ENCODE measurements around the gene AMIGO3. TPM values are rescaled to one million over a fixed set of nuclear protein-coding genes. Genes with fewer than 3 reads are reported as not detected.

Gene AMIGO3
- total RNA-seq, 2 donors from 2014 or later = 1.4 to 12.4 TPM

GRCh38 chr3:49670940-49671290 lies 48.6 kb downstream of the AMIGO3 start:
- TF ChIP-seq, protein P1, sequence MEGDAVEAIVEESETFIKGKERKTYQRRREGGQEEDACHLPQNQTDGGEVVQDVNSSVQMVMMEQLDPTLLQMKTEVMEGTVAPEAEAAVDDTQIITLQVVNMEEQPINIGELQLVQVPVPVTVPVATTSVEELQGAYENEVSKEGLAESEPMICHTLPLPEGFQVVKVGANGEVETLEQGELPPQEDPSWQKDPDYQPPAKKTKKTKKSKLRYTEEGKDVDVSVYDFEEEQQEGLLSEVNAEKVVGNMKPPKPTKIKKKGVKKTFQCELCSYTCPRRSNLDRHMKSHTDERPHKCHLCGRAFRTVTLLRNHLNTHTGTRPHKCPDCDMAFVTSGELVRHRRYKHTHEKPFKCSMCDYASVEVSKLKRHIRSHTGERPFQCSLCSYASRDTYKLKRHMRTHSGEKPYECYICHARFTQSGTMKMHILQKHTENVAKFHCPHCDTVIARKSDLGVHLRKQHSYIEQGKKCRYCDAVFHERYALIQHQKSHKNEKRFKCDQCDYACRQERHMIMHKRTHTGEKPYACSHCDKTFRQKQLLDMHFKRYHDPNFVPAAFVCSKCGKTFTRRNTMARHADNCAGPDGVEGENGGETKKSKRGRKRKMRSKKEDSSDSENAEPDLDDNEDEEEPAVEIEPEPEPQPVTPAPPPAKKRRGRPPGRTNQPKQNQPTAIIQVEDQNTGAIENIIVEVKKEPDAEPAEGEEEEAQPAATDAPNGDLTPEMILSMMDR (IDR thresholded peaks at IDR 0.05) = no peak
- TF ChIP-seq POLR2AphosphoS5 (IDR thresholded peaks at IDR 0.05) (no peak), POLR2A (IDR thresholded peaks at IDR 0.05) (no peak)
- Histone ChIP-seq H3K27me3 (replicated peaks; ENCODE audit: insufficient read depth) (no peaks in the 10 kb centered on the region), H3K9me3 (no peaks in the 10 kb centered on the region), H3K36me3 (peaks cover 0 to 1% of the 10 kb centered on the region in 2 donors), H3K4me3 (no peak overlapping the region), H3K4me1 (replicated peaks) (peaks cover 6% of the 10 kb centered on the region), H3K27ac (no peak overlapping the region)
- intact Hi-C loops (cut with DNase I) = loop anchor here (1.0 kb wide), 1 partner anchor 132 kb away; no protein-coding TSS in a partner anchor
- WGBS = 73% methylated on average over 6 of the region's 6 CpGs
- DNase-seq (ENCODE audit: low spot score) = no peak

GRCh38 chr3:49669352-49669751 lies 50.1 kb downstream of the AMIGO3 start:
- no peak for TF ChIP-seq POLR2AphosphoS5 (IDR thresholded peaks at IDR 0.05)
- TF ChIP-seq POLR2A (IDR thresholded peaks at IDR 0.05) = no peak
- TF ChIP-seq, protein P1 (IDR thresholded peaks at IDR 0.05) = no peak
- H3K27me3 ChIP-seq (replicated peaks; ENCODE audit: insufficient read depth) = no peaks in the 10 kb centered on the region
- no peak overlapping the region for H3K4me3 ChIP-seq
- H3K27ac ChIP-seq = no peak overlapping the region
- intact Hi-C loops (cut with DNase I) = no loop called here
- H3K36me3 ChIP-seq = no peaks in the 10 kb centered on the region
- H3K4me1 ChIP-seq (replicated peaks) = no peaks in the 10 kb centered on the region
- H3K9me3 ChIP-seq = no peaks in the 10 kb centered on the region
- 66% methylated on average over 3 of the region's 3 CpGs for WGBS
- no peak for DNase-seq (ENCODE audit: low spot score)

DNA sequence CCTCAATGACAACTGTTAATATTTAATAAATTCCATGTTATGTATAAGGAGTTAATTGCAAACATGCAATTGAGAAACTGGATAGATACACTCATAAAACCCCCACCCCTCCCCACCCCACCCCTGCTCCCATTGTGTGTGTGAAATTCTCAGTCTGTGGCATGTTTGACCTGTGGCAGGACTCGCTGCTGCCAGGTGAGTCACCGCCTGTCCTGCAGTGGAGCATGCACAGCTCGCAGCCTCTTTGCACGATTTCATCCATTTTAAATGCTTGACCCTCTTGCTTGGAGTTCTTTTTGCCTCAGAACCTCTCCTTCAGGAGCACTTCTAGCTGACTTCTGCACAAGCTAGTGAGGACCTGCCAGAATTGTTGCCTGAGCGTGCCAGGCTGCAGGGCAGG lies 50.6 kb downstream of the AMIGO3 start:
- H3K36me3 ChIP-seq = no peaks in the 10 kb centered on the region
- no peak for DNase-seq (ENCODE audit: low spot score)
- WGBS = 36% methylated on average over 5 of the region's 5 CpGs
- no peak overlapping the region for H3K4me3 ChIP-seq
- H3K27me3 ChIP-seq (replicated peaks; ENCODE audit: insufficient read depth) = no peaks in the 10 kb centered on the region
- H3K4me1 ChIP-seq (replicated peaks) = no peaks in the 10 kb centered on the region
- H3K9me3 ChIP-seq = no peaks in the 10 kb centered on the region
- H3K27ac ChIP-seq = no peak overlapping the region
- TF ChIP-seq POLR2AphosphoS5 (IDR thresholded peaks at IDR 0.05) = no peak
- TF ChIP-seq, protein P1 (IDR thresholded peaks at IDR 0.05) = no peak
- intact Hi-C loops (cut with DNase I) = no loop called here

GRCh38 chr3:49668414-49668797 lies 51.1 kb downstream of the AMIGO3 start:
- Histone ChIP-seq H3K9me3 (no peaks in the 10 kb centered on the region), H3K27ac (no peak overlapping the region), H3K27me3 (replicated peaks; ENCODE audit: insufficient read depth) (no peaks in the 10 kb centered on the region), H3K36me3 (no peaks in the 10 kb centered on the region), H3K4me1 (replicated peaks) (no peaks in the 10 kb centered on the region), H3K4me3 (no peak overlapping the region)
- no peak for DNase-seq (ENCODE audit: low spot score)
- WGBS = 21% methylated on average over 5 of the region's 5 CpGs
- intact Hi-C loops (cut with DNase I) = no loop called here
- TF ChIP-seq POLR2A (IDR thresholded peaks at IDR 0.05) = no peak
- TF ChIP-seq, protein P1 (IDR thresholded peaks at IDR 0.05) = no peak
- no peak for TF ChIP-seq POLR2AphosphoS5 (IDR thresholded peaks at IDR 0.05)

DNA sequence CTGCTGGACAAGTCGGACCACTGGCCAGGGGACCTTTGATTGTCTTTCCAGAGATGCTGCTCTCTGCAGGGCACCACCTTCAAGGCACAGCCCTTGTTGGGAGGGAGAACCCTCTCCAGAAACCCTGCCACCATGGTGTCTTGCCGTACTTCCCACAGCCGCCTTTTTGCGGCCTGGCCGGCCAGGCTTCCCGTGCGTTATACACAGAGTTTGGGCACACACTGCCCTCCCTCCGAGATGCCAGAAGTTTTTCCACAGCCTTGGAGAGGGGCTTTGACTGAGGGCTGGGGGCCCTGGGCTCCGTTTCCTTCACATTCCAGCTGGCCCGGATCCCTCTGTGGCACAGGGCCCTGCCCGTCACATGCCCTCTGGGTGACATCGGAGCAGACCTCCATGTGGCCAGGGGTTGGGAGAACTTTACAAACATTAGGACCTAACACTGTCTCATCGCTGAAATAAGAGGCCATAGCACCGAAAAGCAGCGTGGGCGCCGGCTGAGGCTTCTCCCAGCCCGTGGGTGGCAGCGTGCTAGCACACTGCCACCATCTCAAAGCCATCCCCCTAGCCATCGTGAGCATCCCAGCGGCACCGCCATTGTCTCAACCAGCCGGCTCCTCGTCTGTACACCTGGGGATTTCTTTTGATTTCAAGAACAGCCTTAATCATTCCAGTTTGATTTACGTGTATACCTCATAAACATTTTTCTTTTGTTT lies 51.6 kb downstream of the AMIGO3 start:
- Histone ChIP-seq H3K9me3 (no peaks in the 10 kb centered on the region), H3K27me3 (replicated peaks; ENCODE audit: insufficient read depth) (no peaks in the 10 kb centered on the region), H3K4me1 (replicated peaks) (no peaks in the 10 kb centered on the region), H3K4me3 (no peak overlapping the region), H3K36me3 (no peaks in the 10 kb centered on the region), H3K27ac (no peak overlapping the region)
- 66% methylated on average over 25 of the region's 25 CpGs for WGBS
- TF ChIP-seq POLR2A (IDR thresholded peaks at IDR 0.05) (no peak), POLR2AphosphoS5 (IDR thresholded peaks at IDR 0.05) (no peak)
- TF ChIP-seq, protein P1 (IDR thresholded peaks at IDR 0.05) = no peak
- intact Hi-C loops (cut with DNase I) = no loop called here
- no peak for DNase-seq (ENCODE audit: low spot score)

All from prostate gland (tissue), 2 donors.